Gastroesophageal sphincter (tissue), 3 donors: ENCODE results near the gene NRP2.

Experiments used
- CTCF ChIP-seq, 4 experiments: fragments of 200-600 bp in 2 of 4; fragments of 450-650 bp in 2 of 4; sonication (generic) in 1 of 4; IDR thresholded peaks; one replicate each; pipeline ENCODE4 v1.5.1; 2017 to 2019; ENCODE audit warnings: antibody characterized with exemption in 4 of 4, mild to moderate bottlenecking in 2 of 4, moderate library complexity in 2 of 4
- EP300 ChIP-seq: sonication (generic); formaldehyde crosslinking; IDR thresholded peaks from one replicate; pipeline ENCODE4 v1.6.1; 2017; ENCODE audit warnings: antibody characterized with exemption, mild to moderate bottlenecking

DNA sequence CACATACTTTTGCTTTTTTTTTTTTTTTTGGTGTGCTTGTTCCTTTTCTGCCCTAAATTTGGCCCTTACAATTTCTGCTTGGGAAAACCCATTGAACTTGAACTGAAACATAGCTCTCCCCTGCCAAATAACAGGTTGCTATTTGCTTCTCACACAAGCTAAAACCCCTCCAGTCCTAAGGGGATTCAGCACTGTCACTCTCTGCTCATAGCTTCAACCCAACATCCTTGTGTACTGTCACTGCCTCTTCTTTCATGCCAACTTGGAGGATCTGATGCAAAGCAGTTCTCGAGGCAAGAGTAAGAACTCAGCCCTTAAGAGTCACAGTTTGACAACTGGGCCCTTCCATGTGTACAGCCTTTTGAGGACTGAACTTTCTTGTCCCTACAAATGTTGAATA is 30.6 kb upstream of the NRP2 start:
- no peak for TF ChIP-seq CTCF (IDR thresholded peaks at IDR 0.05)
- no peak for TF ChIP-seq EP300
